Osteocyte (in vitro differentiated cells): ENCODE results near the gene SALL3. TPM values are rescaled to one million over a fixed set of nuclear protein-coding genes. Genes with fewer than 3 reads are reported as not detected.

Experiments
- DNase-seq: peaks from one replicate; pipeline ENCODE4 v3.0.0; 2021; ENCODE audit warnings: mixed read lengths; ENCODE audit not compliant: unreplicated experiment; ENCODE audit errors: extremely low spot score
- H3K27ac Mint-ChIP-seq: one replicate; pipeline ENCODE4 v1.8.0; 2021; ENCODE audit warnings: mild to moderate bottlenecking, mixed read lengths; ENCODE audit not compliant: unreplicated experiment
- H3K27me3 Mint-ChIP-seq: one replicate; pipeline ENCODE4 v1.8.0; 2021; ENCODE audit warnings: mixed read lengths; ENCODE audit not compliant: unreplicated experiment
- H3K36me3 Mint-ChIP-seq: one replicate; pipeline ENCODE4 v1.8.0; 2021; ENCODE audit warnings: mixed read lengths; ENCODE audit not compliant: unreplicated experiment
- H3K4me1 Mint-ChIP-seq: one replicate; pipeline ENCODE4 v1.8.0; 2021; ENCODE audit warnings: mixed read lengths; ENCODE audit not compliant: unreplicated experiment
- H3K4me3 Mint-ChIP-seq: one replicate; pipeline ENCODE4 v1.8.0; 2021; ENCODE audit warnings: mild to moderate bottlenecking, moderate library complexity, mixed read lengths; ENCODE audit not compliant: unreplicated experiment
- H3K9me3 Mint-ChIP-seq: one replicate; pipeline ENCODE4 v1.8.0; 2021; ENCODE audit warnings: mixed read lengths; ENCODE audit not compliant: unreplicated experiment
- CTCF ChIP-seq: fragments of 200-600 bp; sonication (generic); IDR thresholded peaks from 2 replicates; pipeline ENCODE4 v1.5.0; 2021; ENCODE audit warnings: antibody characterized with exemption, mild to moderate bottlenecking, moderate library complexity
- total RNA-seq: library from RNA; stranded (reverse); gene quantifications from 2 replicates; pipeline ENCODE4 v1.2.1, GENCODE V29; 2021

The SALL3 gene
- total RNA-seq, 1 donor from 2014 or later = not detected

- H3K4me1 Mint-ChIP-seq = no peaks in the 10 kb centered on the region
- no peaks in the 10 kb centered on the region for H3K36me3 Mint-ChIP-seq
- H3K4me3 Mint-ChIP-seq = no peak overlapping the region
- no peaks in the 10 kb centered on the region for H3K27me3 Mint-ChIP-seq
- no peak overlapping the region for H3K27ac Mint-ChIP-seq
- H3K9me3 Mint-ChIP-seq = peaks cover 11% of the 10 kb centered on the region
- TF ChIP-seq CTCF = no peak
- DNase-seq = no peak
Observed at GRCh38 chr18:78950386-78950785, 29.2 kb upstream of the SALL3 start.

- no peaks in the 10 kb centered on the region for H3K4me1 Mint-ChIP-seq
- no peaks in the 10 kb centered on the region for H3K27me3 Mint-ChIP-seq
- peaks cover 11% of the 10 kb centered on the region for H3K9me3 Mint-ChIP-seq
- no peak for TF ChIP-seq CTCF
- H3K27ac Mint-ChIP-seq = no peak overlapping the region
- H3K36me3 Mint-ChIP-seq = no peaks in the 10 kb centered on the region
- DNase-seq = no peak
- no peak overlapping the region for H3K4me3 Mint-ChIP-seq
Observed at GRCh38 chr18:78953566-78953965, 26.1 kb upstream of the SALL3 start.

GRCh38 chr18:78955051-78955450 is 24.6 kb upstream of the SALL3 start:
- Mint-ChIP-seq H3K36me3 (no peaks in the 10 kb centered on the region), H3K4me1 (no peaks in the 10 kb centered on the region), H3K27me3 (no peaks in the 10 kb centered on the region), H3K4me3 (no peak overlapping the region), H3K9me3 (peaks cover 8% of the 10 kb centered on the region), H3K27ac (no peak overlapping the region)
- TF ChIP-seq CTCF = no peak
- DNase-seq = no peak

GRCh38 chr18:78957140-78957539 is 22.5 kb upstream of the SALL3 start:
- peaks cover 6% of the 10 kb centered on the region for H3K9me3 Mint-ChIP-seq
- H3K4me3 Mint-ChIP-seq = no peak overlapping the region
- no peaks in the 10 kb centered on the region for H3K4me1 Mint-ChIP-seq
- H3K27me3 Mint-ChIP-seq = no peaks in the 10 kb centered on the region
- no peak for DNase-seq
- no peaks in the 10 kb centered on the region for H3K36me3 Mint-ChIP-seq
- TF ChIP-seq CTCF = no peak
- no peak overlapping the region for H3K27ac Mint-ChIP-seq

GRCh38 chr18:78960709-78961108 is 18.9 kb upstream of the SALL3 start:
- Mint-ChIP-seq H3K4me1 (no peaks in the 10 kb centered on the region), H3K9me3 (peaks cover 21% of the 10 kb centered on the region), H3K36me3 (no peaks in the 10 kb centered on the region), H3K27me3 (no peaks in the 10 kb centered on the region), H3K4me3 (no peak overlapping the region), H3K27ac (no peak overlapping the region)
- no peak for TF ChIP-seq CTCF
- DNase-seq = no peak
